Stimulated activated memory B cell treated with anti-CD40 and anti-IgM and Interleukin-4, amounts not matched to agents 10 μg/mL and 1 μg/mL and 100 μg/mL, for 72 hours (primary cell): Measurements from ENCODE around the gene RAB31.

Source experiments
- ATAC-seq: fragments of 150-1000 bp; cut with Tn5 transposase; 2 replicates; pipeline ENCODE4 v1.10.0; 2021
- H3K27ac Mint-ChIP-seq: one replicate; pipeline ENCODE4 v1.8.0; 2022; ENCODE audit warnings: mild to moderate bottlenecking, mixed read lengths
- H3K27me3 Mint-ChIP-seq: one replicate; pipeline ENCODE4 v1.8.0; 2022; ENCODE audit warnings: mixed read lengths
- H3K36me3 Mint-ChIP-seq: one replicate; pipeline ENCODE4 v1.8.0; 2022; ENCODE audit warnings: mixed read lengths
- H3K4me1 Mint-ChIP-seq: one replicate; pipeline ENCODE4 v1.8.0; 2022; ENCODE audit warnings: mixed read lengths
- H3K4me3 Mint-ChIP-seq: one replicate; pipeline ENCODE4 v1.8.0; 2022; ENCODE audit warnings: mild to moderate bottlenecking, moderate library complexity, mixed read lengths
- H3K9me3 Mint-ChIP-seq: one replicate; pipeline ENCODE4 v1.8.0; 2022; ENCODE audit warnings: mixed read lengths

The RAB31 gene

GRCh38 chr18:9715978-9716774, 8.1 kb downstream of the RAB31 start:
- Mint-ChIP-seq H3K36me3 (peaks cover 47% of the 10 kb centered on the region), H3K9me3 (no peaks in the 10 kb centered on the region), H3K27ac (peak overlapping the region; percentile 98), H3K4me3 (peak overlapping the region; percentile 2), H3K4me1 (peaks cover 74% of the 10 kb centered on the region), H3K27me3 (no peaks in the 10 kb centered on the region)
- no peak for ATAC-seq

- Mint-ChIP-seq H3K4me1 (peaks cover 73% of the 10 kb centered on the region), H3K9me3 (no peaks in the 10 kb centered on the region), H3K36me3 (peaks cover 49% of the 10 kb centered on the region), H3K4me3 (peak overlapping the region; percentile 22), H3K27ac (peak overlapping the region; percentile 98), H3K27me3 (no peaks in the 10 kb centered on the region)
- ATAC-seq = peak; percentile 94
These were observed 8.9 kb downstream of the RAB31 start for GRCh38 chr18:9716780-9717563.

DNA sequence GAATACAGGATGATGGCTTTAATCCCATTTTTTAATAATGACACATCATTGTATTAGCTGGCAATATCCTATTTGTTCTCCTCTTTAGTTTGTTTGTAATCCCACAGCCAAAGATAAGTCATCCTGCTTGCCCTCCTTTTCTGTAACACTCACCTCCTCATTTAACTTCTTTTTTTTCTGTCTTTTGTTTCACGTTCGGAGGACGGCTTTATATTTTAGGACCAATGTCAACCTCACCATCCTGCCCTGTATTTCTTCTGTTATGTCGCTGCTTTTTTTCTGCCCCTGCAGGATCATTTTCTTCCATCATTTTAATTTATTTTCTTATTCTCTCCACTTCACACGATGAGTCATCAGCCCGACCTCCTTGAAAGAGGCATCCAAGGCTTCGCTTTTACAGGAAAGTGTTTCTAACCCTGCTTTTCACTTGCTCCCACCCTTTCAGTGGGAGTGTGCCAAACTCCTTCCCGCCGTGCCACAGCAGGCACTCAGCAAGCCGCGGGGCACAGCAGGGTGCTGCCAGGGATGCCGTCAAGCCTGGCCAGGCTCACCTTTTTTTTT, 11.4 kb downstream of the RAB31 start:
- no peaks in the 10 kb centered on the region for H3K9me3 Mint-ChIP-seq
- peaks cover 60% of the 10 kb centered on the region for H3K36me3 Mint-ChIP-seq
- peak overlapping the region; percentile 62 for H3K27ac Mint-ChIP-seq
- H3K4me1 Mint-ChIP-seq = peaks cover 60% of the 10 kb centered on the region
- no peaks in the 10 kb centered on the region for H3K27me3 Mint-ChIP-seq
- no peak for ATAC-seq
- H3K4me3 Mint-ChIP-seq = no peak overlapping the region

DNA sequence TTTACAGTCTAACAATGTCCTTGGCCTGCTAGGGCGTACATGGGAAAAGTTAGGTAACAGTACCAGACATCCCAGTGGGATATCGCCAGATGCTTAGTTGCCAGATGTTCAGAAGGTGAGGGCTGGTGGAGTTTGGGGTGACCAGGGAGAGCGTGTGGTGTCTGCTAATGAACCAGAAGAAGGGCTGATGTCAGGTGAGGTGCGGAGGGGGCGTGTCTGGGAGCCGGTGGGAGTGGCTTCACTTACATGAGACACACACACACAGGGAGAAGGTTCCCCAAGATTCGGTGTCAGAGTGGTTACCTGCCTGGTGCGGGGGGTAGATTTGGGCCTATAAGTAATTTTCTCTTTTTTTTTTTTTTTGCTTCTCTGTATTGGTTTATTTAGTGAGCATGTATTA, 12.2 kb downstream of the RAB31 start:
- H3K27ac Mint-ChIP-seq = no peak overlapping the region
- H3K4me3 Mint-ChIP-seq = no peak overlapping the region
- no peaks in the 10 kb centered on the region for H3K9me3 Mint-ChIP-seq
- no peaks in the 10 kb centered on the region for H3K27me3 Mint-ChIP-seq
- peaks cover 52% of the 10 kb centered on the region for H3K4me1 Mint-ChIP-seq
- peaks cover 61% of the 10 kb centered on the region for H3K36me3 Mint-ChIP-seq
- no peak for ATAC-seq

DNA sequence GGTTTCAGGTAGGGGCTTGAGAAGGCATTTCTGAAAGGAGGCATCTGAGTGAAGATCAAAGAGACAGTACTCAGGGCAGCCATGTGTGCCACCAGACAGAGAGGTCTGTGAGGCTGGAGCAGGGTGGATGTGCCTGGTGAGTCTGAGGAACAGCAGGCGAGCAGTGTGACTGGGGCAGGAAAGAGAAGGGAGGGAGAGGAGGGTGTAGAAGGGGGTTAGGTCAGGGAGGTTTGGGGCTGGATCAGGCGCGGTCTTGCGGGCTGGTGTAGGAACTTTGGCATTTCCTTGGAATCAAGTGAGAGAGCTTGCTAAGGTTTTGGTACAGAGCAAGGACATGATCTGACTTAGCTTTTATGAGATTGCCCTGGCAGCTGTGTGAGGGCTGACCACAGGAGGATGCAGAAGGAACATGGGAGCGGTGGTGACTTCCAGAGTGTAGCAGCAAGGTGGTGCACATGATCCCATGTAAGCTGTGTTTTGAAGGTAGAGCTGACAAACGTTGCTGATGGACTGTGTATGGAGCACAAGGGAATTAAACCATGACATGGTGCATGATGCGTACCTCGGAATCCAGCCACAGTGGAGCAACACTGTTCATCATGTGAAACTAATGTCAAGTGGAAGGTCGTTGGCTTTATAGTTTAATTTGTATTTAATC, 13.9 kb downstream of the RAB31 start:
- ATAC-seq = no peak
- Mint-ChIP-seq H3K4me1 (peaks cover 41% of the 10 kb centered on the region), H3K9me3 (no peaks in the 10 kb centered on the region), H3K27ac (peak overlapping the region; percentile 8), H3K4me3 (no peak overlapping the region), H3K36me3 (peaks cover 61% of the 10 kb centered on the region), H3K27me3 (no peaks in the 10 kb centered on the region)

DNA sequence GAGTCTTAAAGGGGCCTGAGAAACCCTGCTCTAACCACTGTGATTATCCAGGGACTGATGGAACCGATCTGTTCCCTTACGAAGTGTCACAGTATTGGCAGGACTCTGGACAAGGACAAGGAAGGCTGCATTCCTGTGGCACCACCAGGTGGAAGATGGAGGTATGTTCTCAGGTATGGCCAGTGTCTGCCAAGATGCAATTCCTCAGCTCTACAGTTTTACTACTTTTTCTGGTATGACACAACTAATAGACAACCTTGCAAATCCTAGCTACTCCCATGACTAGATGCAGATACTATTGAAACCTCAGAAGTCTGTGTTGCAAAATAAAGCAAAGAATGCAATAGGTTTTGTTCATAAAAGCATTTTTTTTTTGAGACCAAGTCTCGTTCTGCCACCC, 14.6 kb downstream of the RAB31 start:
- Mint-ChIP-seq H3K4me1 (peaks cover 34% of the 10 kb centered on the region), H3K4me3 (no peak overlapping the region), H3K27me3 (no peaks in the 10 kb centered on the region), H3K36me3 (peaks cover 54% of the 10 kb centered on the region), H3K27ac (no peak overlapping the region), H3K9me3 (no peaks in the 10 kb centered on the region)
- ATAC-seq = no peak

GRCh38 chr18:9724797-9725585, 16.9 kb downstream of the RAB31 start:
- Mint-ChIP-seq H3K27ac (no peak overlapping the region), H3K4me3 (no peak overlapping the region), H3K9me3 (no peaks in the 10 kb centered on the region), H3K36me3 (peaks cover 46% of the 10 kb centered on the region), H3K4me1 (peaks cover 25% of the 10 kb centered on the region), H3K27me3 (no peaks in the 10 kb centered on the region)
- no peak for ATAC-seq

- Mint-ChIP-seq H3K27me3 (no peaks in the 10 kb centered on the region), H3K36me3 (peaks cover 43% of the 10 kb centered on the region), H3K4me3 (no peak overlapping the region), H3K27ac (no peak overlapping the region), H3K4me1 (peaks cover 24% of the 10 kb centered on the region), H3K9me3 (no peaks in the 10 kb centered on the region)
- no peak for ATAC-seq
These were observed 18.1 kb downstream of the RAB31 start for GRCh38 chr18:9726175-9726574.

GRCh38 chr18:9726936-9727335, 18.8 kb downstream of the RAB31 start:
- ATAC-seq = no peak
- Mint-ChIP-seq H3K4me3 (no peak overlapping the region), H3K36me3 (peaks cover 41% of the 10 kb centered on the region), H3K27ac (no peak overlapping the region), H3K9me3 (no peaks in the 10 kb centered on the region), H3K27me3 (no peaks in the 10 kb centered on the region), H3K4me1 (peaks cover 19% of the 10 kb centered on the region)

DNA sequence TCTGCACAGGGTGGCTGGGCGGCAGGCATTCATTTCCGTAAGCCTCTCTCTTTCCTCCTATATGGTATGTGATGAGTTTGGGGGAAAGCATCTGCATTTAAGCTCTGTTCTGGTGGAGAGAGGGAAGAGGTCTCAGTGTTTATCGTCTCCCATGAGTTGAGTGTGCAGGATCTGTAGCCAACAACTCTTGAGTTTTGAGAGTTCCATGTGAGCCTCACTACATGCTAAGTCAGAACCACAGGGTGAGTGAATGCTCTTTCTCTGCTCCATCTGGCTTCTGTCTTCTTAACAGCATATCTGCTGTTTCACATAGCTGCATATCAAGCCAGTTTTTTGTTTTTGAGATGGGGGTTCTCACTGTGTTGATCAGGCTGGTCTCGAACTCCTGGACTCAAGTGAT, 22.7 kb downstream of the RAB31 start:
- no peaks in the 10 kb centered on the region for H3K27me3 Mint-ChIP-seq
- no peak overlapping the region for H3K4me3 Mint-ChIP-seq
- no peak overlapping the region for H3K27ac Mint-ChIP-seq
- H3K36me3 Mint-ChIP-seq = peaks cover 35% of the 10 kb centered on the region
- ATAC-seq = no peak
- no peaks in the 10 kb centered on the region for H3K9me3 Mint-ChIP-seq
- H3K4me1 Mint-ChIP-seq = peaks cover 38% of the 10 kb centered on the region

DNA sequence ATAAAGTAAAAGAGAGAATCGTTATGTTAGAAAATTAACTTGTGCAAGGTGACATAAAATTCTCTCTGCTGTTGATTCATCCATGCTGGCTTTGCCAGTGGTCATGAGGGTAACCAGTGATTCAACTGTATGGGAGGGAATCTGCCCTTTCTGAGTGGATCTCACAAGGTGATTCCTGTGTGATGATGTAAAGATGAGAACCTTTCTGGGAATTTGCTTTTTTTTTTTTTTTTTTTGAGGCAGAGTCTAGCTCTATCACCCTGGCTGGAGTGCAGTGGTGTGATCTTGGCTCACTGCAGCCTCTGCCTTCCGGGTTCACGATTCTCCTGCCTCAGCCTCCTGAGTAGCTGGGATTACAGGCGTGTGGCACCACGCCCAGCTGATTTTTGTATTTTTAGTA, 23.3 kb downstream of the RAB31 start:
- H3K9me3 Mint-ChIP-seq = no peaks in the 10 kb centered on the region
- H3K4me3 Mint-ChIP-seq = no peak overlapping the region
- H3K27ac Mint-ChIP-seq = no peak overlapping the region
- ATAC-seq = no peak
- no peaks in the 10 kb centered on the region for H3K27me3 Mint-ChIP-seq
- H3K36me3 Mint-ChIP-seq = peaks cover 30% of the 10 kb centered on the region
- H3K4me1 Mint-ChIP-seq = peaks cover 32% of the 10 kb centered on the region

DNA sequence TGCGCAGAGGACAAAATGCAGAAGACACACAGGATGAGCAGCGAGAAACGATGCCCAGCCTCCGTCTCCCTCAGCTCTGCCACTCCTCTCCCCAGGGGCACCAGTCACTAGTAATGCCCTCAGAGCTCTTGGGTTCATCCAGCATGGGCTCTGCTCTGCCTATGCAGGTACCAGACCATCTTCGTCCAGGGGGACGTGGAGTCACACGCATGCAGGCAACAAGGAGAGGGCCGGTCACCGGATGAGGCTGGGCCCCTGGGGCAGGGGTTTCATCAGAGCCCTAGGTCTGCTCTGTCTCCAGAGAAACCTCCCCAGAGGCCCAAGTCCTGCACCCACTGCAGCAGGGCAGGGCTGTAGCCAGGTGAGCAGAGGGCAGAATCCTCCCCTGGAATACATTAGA, 23.9 kb downstream of the RAB31 start:
- no peak overlapping the region for H3K27ac Mint-ChIP-seq
- H3K4me1 Mint-ChIP-seq = peaks cover 32% of the 10 kb centered on the region
- H3K27me3 Mint-ChIP-seq = no peaks in the 10 kb centered on the region
- no peak overlapping the region for H3K4me3 Mint-ChIP-seq
- H3K36me3 Mint-ChIP-seq = peaks cover 30% of the 10 kb centered on the region
- ATAC-seq = no peak
- no peaks in the 10 kb centered on the region for H3K9me3 Mint-ChIP-seq

- no peak overlapping the region for H3K27ac Mint-ChIP-seq
- H3K4me3 Mint-ChIP-seq = no peak overlapping the region
- H3K36me3 Mint-ChIP-seq = peaks cover 30% of the 10 kb centered on the region
- H3K4me1 Mint-ChIP-seq = peaks cover 36% of the 10 kb centered on the region
- ATAC-seq = no peak
- H3K27me3 Mint-ChIP-seq = no peaks in the 10 kb centered on the region
- H3K9me3 Mint-ChIP-seq = no peaks in the 10 kb centered on the region
These were observed 26.1 kb downstream of the RAB31 start for GRCh38 chr18:9734189-9734588.

GRCh38 chr18:9735238-9735637, 27.1 kb downstream of the RAB31 start:
- no peak overlapping the region for H3K27ac Mint-ChIP-seq
- H3K36me3 Mint-ChIP-seq = peaks cover 30% of the 10 kb centered on the region
- H3K27me3 Mint-ChIP-seq = no peaks in the 10 kb centered on the region
- ATAC-seq = no peak
- H3K4me3 Mint-ChIP-seq = no peak overlapping the region
- peaks cover 43% of the 10 kb centered on the region for H3K4me1 Mint-ChIP-seq
- H3K9me3 Mint-ChIP-seq = no peaks in the 10 kb centered on the region

- Mint-ChIP-seq H3K36me3 (peaks cover 25% of the 10 kb centered on the region), H3K27me3 (no peaks in the 10 kb centered on the region), H3K4me1 (peaks cover 36% of the 10 kb centered on the region), H3K4me3 (no peak overlapping the region), H3K27ac (no peak overlapping the region), H3K9me3 (no peaks in the 10 kb centered on the region)
- no peak for ATAC-seq
These were observed 27.8 kb downstream of the RAB31 start for GRCh38 chr18:9735879-9736278.
